ENCODE results near the gene CFAP221.

Gene CFAP221

DNA sequence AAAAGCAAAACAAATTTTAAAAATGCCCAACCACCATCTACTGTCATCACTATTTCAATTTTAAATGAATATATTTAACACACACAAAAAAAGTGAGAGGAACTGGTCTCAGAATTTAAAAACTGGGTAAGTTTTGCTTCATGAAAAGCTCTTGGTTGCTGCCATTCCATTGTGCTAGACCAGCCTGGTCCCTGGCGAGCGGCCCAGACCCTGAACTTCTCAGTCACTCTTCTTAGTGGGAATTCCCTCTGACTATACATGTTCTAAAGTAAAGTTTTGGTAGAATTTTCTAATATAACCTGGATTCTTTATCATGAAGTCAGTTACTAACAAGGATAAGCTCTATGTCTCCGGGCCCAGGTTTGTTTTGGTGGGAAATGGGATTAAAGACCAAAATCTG, 99.9 kb downstream of the CFAP221 start:
- TF ChIP-seq FOXP2 (optimal IDR thresholded peaks at IDR 0.05; ENCODE audit: borderline replicate concordance, extremely low read depth, extremely low read length, insufficient read depth) = no peak
- TF ChIP-seq SIN3A (IDR thresholded peaks at IDR 0.05; ENCODE audit: borderline replicate concordance, insufficient read depth, low read length) = no peak
- no peak for TF ChIP-seq REST (IDR thresholded peaks at IDR 0.05; ENCODE audit: insufficient read depth in 1 of 2, low read depth in 2 of 2, low read length in 2 of 2)
- TF ChIP-seq TAF1 (IDR thresholded peaks at IDR 0.05; ENCODE audit: borderline replicate concordance, insufficient read depth, low read length) = no peak
- no peak for TF ChIP-seq POLR2AphosphoS5 (IDR thresholded peaks at IDR 0.05; ENCODE audit: low read depth, low read length)

- TF ChIP-seq FOXP2 (optimal IDR thresholded peaks at IDR 0.05; ENCODE audit: borderline replicate concordance, extremely low read depth, extremely low read length, insufficient read depth) (no peak), TAF1 (IDR thresholded peaks at IDR 0.05; ENCODE audit: borderline replicate concordance, insufficient read depth, low read length) (no peak), SIN3A (IDR thresholded peaks at IDR 0.05; ENCODE audit: borderline replicate concordance, insufficient read depth, low read length) (no peak), POLR2AphosphoS5 (IDR thresholded peaks at IDR 0.05; ENCODE audit: low read depth, low read length) (no peak), REST (IDR thresholded peaks at IDR 0.05; ENCODE audit: insufficient read depth in 1 of 2, low read depth in 2 of 2, low read length in 2 of 2) (no peak)
Measured at GRCh38 chr2:119645173-119645855, 101.1 kb downstream of the CFAP221 start.

DNA sequence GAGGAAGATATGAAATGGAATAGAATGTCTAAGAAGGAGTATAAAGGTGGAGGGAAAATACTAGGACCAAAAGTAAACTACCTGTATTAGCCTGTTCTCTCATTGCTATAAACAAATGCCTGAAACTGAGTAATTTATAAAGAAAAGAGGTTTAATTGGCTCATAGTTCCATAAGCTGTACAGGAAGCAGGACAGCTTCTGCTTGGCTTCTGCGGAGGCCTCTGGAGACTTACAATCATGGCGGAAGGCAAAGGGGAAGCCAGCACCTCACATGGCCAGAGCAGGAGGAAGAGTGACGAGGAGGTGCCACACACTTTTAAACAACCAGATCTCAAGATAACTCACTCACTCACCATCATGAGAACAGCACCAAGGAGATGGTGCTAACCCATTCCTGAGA, 101.9 kb downstream of the CFAP221 start:
- TF ChIP-seq TAF1 (IDR thresholded peaks at IDR 0.05; ENCODE audit: borderline replicate concordance, insufficient read depth, low read length) = no peak
- TF ChIP-seq FOXP2 (optimal IDR thresholded peaks at IDR 0.05; ENCODE audit: borderline replicate concordance, extremely low read depth, extremely low read length, insufficient read depth) = no peak
- no peak for TF ChIP-seq REST (IDR thresholded peaks at IDR 0.05; ENCODE audit: insufficient read depth in 1 of 2, low read depth in 2 of 2, low read length in 2 of 2)
- no peak for TF ChIP-seq SIN3A (IDR thresholded peaks at IDR 0.05; ENCODE audit: borderline replicate concordance, insufficient read depth, low read length)
- TF ChIP-seq POLR2AphosphoS5 (IDR thresholded peaks at IDR 0.05; ENCODE audit: low read depth, low read length) = no peak

- no peak for TF ChIP-seq REST (IDR thresholded peaks at IDR 0.05; ENCODE audit: insufficient read depth in 1 of 2, low read depth in 2 of 2, low read length in 2 of 2)
- no peak for TF ChIP-seq SIN3A (IDR thresholded peaks at IDR 0.05; ENCODE audit: borderline replicate concordance, insufficient read depth, low read length)
- TF ChIP-seq FOXP2 (optimal IDR thresholded peaks at IDR 0.05; ENCODE audit: borderline replicate concordance, extremely low read depth, extremely low read length, insufficient read depth) = no peak
- no peak for TF ChIP-seq POLR2AphosphoS5 (IDR thresholded peaks at IDR 0.05; ENCODE audit: low read depth, low read length)
- TF ChIP-seq TAF1 (IDR thresholded peaks at IDR 0.05; ENCODE audit: borderline replicate concordance, insufficient read depth, low read length) = no peak
Measured at GRCh38 chr2:119647440-119648169, 103.4 kb downstream of the CFAP221 start.

Data from PFSK-1 (cell line).